Measurements from ENCODE around the gene STXBP5.

GRCh38 chr6:147205690-147206600 is 1.7 kb downstream of the STXBP5 start:
- TF ChIP-seq POLR2A (IDR thresholded peaks at IDR 0.05) (no peak), EP300 (IDR thresholded peaks at IDR 0.05) (no peak)

Data from ovary (tissue), 1 donor.